ENCODE data around the gene TMEM187. TPM values are rescaled to one million over a fixed set of nuclear protein-coding genes. Genes with fewer than 3 reads are reported as not detected.

The TMEM187 gene
- total RNA-seq, 2 experiments from 2014 or later: 1.4 to 4.5 TPM

GRCh38 chrX:154029439-154029838, 56.9 kb downstream of the TMEM187 start:
- TF ChIP-seq EZH2phosphoT487 (IDR thresholded peaks at IDR 0.05; ENCODE audit: borderline replicate concordance, low read depth, low read length) (no peak), CTCF (conservative IDR thresholded peaks at IDR 0.05; ENCODE audit: low read length) (0 out of 2 replicates have a peak, but pooled peaks have one; percentile 32)
- H3K4me1 ChIP-seq (ENCODE audit: insufficient read depth, low read length, poor library complexity, severe bottlenecking): no peaks in the 10 kb centered on the region
- no peaks in the 10 kb centered on the region for H4K20me1 ChIP-seq (ENCODE audit: insufficient read depth, low read length)
- H3K4me2 ChIP-seq (ENCODE audit: low read length): no peak overlapping the region
- no peak overlapping the region for H2AFZ ChIP-seq (ENCODE audit: low read length)
- no TSS peak for BruUV-seq (replicated peaks)
- H3K9me3 ChIP-seq (ENCODE audit: low read length): no peaks in the 10 kb centered on the region
- H3K9me2 ChIP-seq (ENCODE audit: insufficient read depth, low read length): no peaks in the 10 kb centered on the region
- CTCF ChIA-PET (ENCODE audit: unreplicated experiment): no interaction called here
- intact Hi-C loops (cut with micrococcal nuclease; ENCODE audit: unreplicated experiment): no loop called here
- DNase-seq (ENCODE audit: low spot score): no peak
- no peak overlapping the region for H3K27ac ChIP-seq (ENCODE audit: low read depth, low read length, poor library complexity, severe bottlenecking)
- H3K79me2 ChIP-seq (ENCODE audit: insufficient read depth, low read depth, low read length): no peaks in the 10 kb centered on the region
- POLR2A ChIA-PET: interaction anchor here (1.0 kb wide), 1 partner anchor 30 kb away, joined by 3 read pairs; no protein-coding TSS in a partner anchor
- peaks cover 22% of the 10 kb centered on the region for H3K36me3 ChIP-seq (ENCODE audit: insufficient read depth, low read length)
- H3K4me3 ChIP-seq (ENCODE audit: low read depth, low read length, poor library complexity, severe bottlenecking): no peak overlapping the region

- no peaks in the 10 kb centered on the region for H3K4me1 ChIP-seq (ENCODE audit: insufficient read depth, low read length, poor library complexity, severe bottlenecking)
- TF ChIP-seq EZH2phosphoT487 (IDR thresholded peaks at IDR 0.05; ENCODE audit: borderline replicate concordance, low read depth, low read length) (no peak), CTCF (conservative IDR thresholded peaks at IDR 0.05; ENCODE audit: low read length) (no peak)
- no peak for DNase-seq (ENCODE audit: low spot score)
- CTCF ChIA-PET (ENCODE audit: unreplicated experiment): no interaction called here
- H2AFZ ChIP-seq (ENCODE audit: low read length): no peak overlapping the region
- H3K4me2 ChIP-seq (ENCODE audit: low read length): no peak overlapping the region
- H3K36me3 ChIP-seq (ENCODE audit: insufficient read depth, low read length): peaks cover 27% of the 10 kb centered on the region
- no TSS peak for BruUV-seq (replicated peaks)
- H3K4me3 ChIP-seq (ENCODE audit: low read depth, low read length, poor library complexity, severe bottlenecking): no peak overlapping the region
- intact Hi-C loops (cut with micrococcal nuclease; ENCODE audit: unreplicated experiment): no loop called here
- no peak overlapping the region for H3K27ac ChIP-seq (ENCODE audit: low read depth, low read length, poor library complexity, severe bottlenecking)
- no peaks in the 10 kb centered on the region for H3K9me2 ChIP-seq (ENCODE audit: insufficient read depth, low read length)
- no peaks in the 10 kb centered on the region for H3K9me3 ChIP-seq (ENCODE audit: low read length)
- POLR2A ChIA-PET: interaction anchor here (1.0 kb wide), 1 partner anchor 29 kb away, joined by 3 read pairs; no protein-coding TSS in a partner anchor
- no peaks in the 10 kb centered on the region for H3K79me2 ChIP-seq (ENCODE audit: insufficient read depth, low read depth, low read length)
- H4K20me1 ChIP-seq (ENCODE audit: insufficient read depth, low read length): no peaks in the 10 kb centered on the region
These were observed 57.7 kb downstream of the TMEM187 start for GRCh38 chrX:154030266-154030665.

- BruUV-seq (replicated peaks): TSS peak; percentile 48
- no peaks in the 10 kb centered on the region for H4K20me1 ChIP-seq (ENCODE audit: insufficient read depth, low read length)
- ChIA-PET CTCF (ENCODE audit: unreplicated experiment) (interaction anchor here (0.6 kb wide), 1 partner anchor 72 kb away, joined by 3 read pairs; no protein-coding TSS in a partner anchor), POLR2A (interaction anchor here (1.0 kb wide), 1 partner anchor 28 kb away, joined by 3 read pairs; no protein-coding TSS in a partner anchor)
- TF ChIP-seq EZH2phosphoT487 (IDR thresholded peaks at IDR 0.05; ENCODE audit: borderline replicate concordance, low read depth, low read length): no peak
- no peaks in the 10 kb centered on the region for H3K79me2 ChIP-seq (ENCODE audit: insufficient read depth, low read depth, low read length)
- H3K9me3 ChIP-seq (ENCODE audit: low read length): no peaks in the 10 kb centered on the region
- no peak overlapping the region for H3K27ac ChIP-seq (ENCODE audit: low read depth, low read length, poor library complexity, severe bottlenecking)
- no peaks in the 10 kb centered on the region for H3K4me1 ChIP-seq (ENCODE audit: insufficient read depth, low read length, poor library complexity, severe bottlenecking)
- H3K9me2 ChIP-seq (ENCODE audit: insufficient read depth, low read length): no peaks in the 10 kb centered on the region
- H3K4me3 ChIP-seq (ENCODE audit: low read depth, low read length, poor library complexity, severe bottlenecking): no peak overlapping the region
- intact Hi-C loops (cut with micrococcal nuclease; ENCODE audit: unreplicated experiment): no loop called here
- peaks cover 27% of the 10 kb centered on the region for H3K36me3 ChIP-seq (ENCODE audit: insufficient read depth, low read length)
- H3K4me2 ChIP-seq (ENCODE audit: low read length): no peak overlapping the region
- no peak for DNase-seq (ENCODE audit: low spot score)
- H2AFZ ChIP-seq (ENCODE audit: low read length): no peak overlapping the region
These were observed 58.3 kb downstream of the TMEM187 start for GRCh38 chrX:154030715-154031305.
